H9 (cell line): ENCODE measurements around the gene SIGMAR1. TPM values are rescaled to one million over a fixed set of nuclear protein-coding genes. Genes with fewer than 3 reads are reported as not detected.
A peak's percentile ranks its signal among the peaks of the same experiment; 100 is the strongest.

Experiments
- DNase-seq: peaks from one replicate; pipeline ENCODE4 v3.0.0-alpha.2; 2017
- H2AFZ ChIP-seq: one replicate; pipeline ENCODE4 v1.6.1; 2013; ENCODE audit warnings: mild to moderate bottlenecking, low read length, control low read depth, moderate library complexity
- H2AK5ac ChIP-seq: 2 replicates; pipeline ENCODE4 v1.6.1; 2013; ENCODE audit warnings: low read length, control low read depth, mixed read lengths; ENCODE audit not compliant: insufficient read length
- H2BK120ac ChIP-seq: one replicate; pipeline ENCODE4 v1.6.1; 2013; ENCODE audit warnings: low read depth, mild to moderate bottlenecking, low read length, control low read depth, inconsistent platforms; ENCODE audit not compliant: poor library complexity, severe bottlenecking
- H2BK12ac ChIP-seq: 2 replicates; pipeline ENCODE4 v1.6.1; 2013; ENCODE audit warnings: low read length, control low read depth, mixed read lengths, low read depth; ENCODE audit not compliant: insufficient read length
- H2BK15ac ChIP-seq: 2 replicates; pipeline ENCODE4 v1.6.1; 2013; ENCODE audit warnings: low read depth, low read length, control low read depth
- H2BK20ac ChIP-seq: one replicate; pipeline ENCODE4 v1.6.1; 2013; ENCODE audit warnings: low read depth, mild to moderate bottlenecking, low read length, control low read depth, inconsistent platforms; ENCODE audit not compliant: poor library complexity, severe bottlenecking
- H2BK5ac ChIP-seq: 2 replicates; pipeline ENCODE4 v1.6.1; 2013; ENCODE audit warnings: low read length, control low read depth, mixed read lengths; ENCODE audit not compliant: insufficient read length
- H3K14ac ChIP-seq: 2 replicates; pipeline ENCODE4 v1.6.1; 2013; ENCODE audit warnings: low read length, control low read depth; ENCODE audit not compliant: insufficient read depth
- H3K18ac ChIP-seq: 2 replicates; pipeline ENCODE4 v1.6.1; 2013; ENCODE audit warnings: low read depth, mild to moderate bottlenecking, mixed read lengths, low read length, control low read depth; ENCODE audit not compliant: insufficient read length
- H3K23ac ChIP-seq: 2 replicates; pipeline ENCODE4 v1.6.1; 2013; ENCODE audit warnings: low read length, control low read depth, mixed read lengths, low read depth; ENCODE audit not compliant: insufficient read length
- H3K23me2 ChIP-seq: 2 replicates; pipeline ENCODE4 v1.6.1; 2013; ENCODE audit warnings: low read depth, mild to moderate bottlenecking, mixed read lengths, low read length, control low read depth; ENCODE audit not compliant: insufficient read length, poor library complexity, severe bottlenecking
- H3K27ac ChIP-seq: 2 replicates; pipeline ENCODE4 v1.5.1; 2013; ENCODE audit warnings: low read length, control low read depth, mixed read lengths, low read depth; ENCODE audit not compliant: insufficient read length
- H3K27me3 ChIP-seq: 2 replicates; pipeline ENCODE4 v1.6.1; 2013; ENCODE audit warnings: low read length, control low read depth, inconsistent platforms; ENCODE audit not compliant: insufficient read depth
- H3K4ac ChIP-seq: 2 replicates; pipeline ENCODE4 v1.6.1; 2013; ENCODE audit warnings: low read depth, mild to moderate bottlenecking, control low read depth, inconsistent platforms, low read length, moderate library complexity
- H3K4me1 ChIP-seq: 2 replicates; pipeline ENCODE4 v1.6.1; 2013; ENCODE audit warnings: low read length, control low read depth, inconsistent platforms; ENCODE audit not compliant: insufficient read depth
- H3K4me2 ChIP-seq: 2 replicates; pipeline ENCODE4 v1.6.1; 2013; ENCODE audit warnings: low read length, control low read depth, mixed read lengths; ENCODE audit not compliant: insufficient read length, insufficient read depth
- H3K56ac ChIP-seq: 2 replicates; pipeline ENCODE4 v1.6.1; 2013; ENCODE audit warnings: low read depth, mild to moderate bottlenecking, mixed read lengths, low read length, control low read depth; ENCODE audit not compliant: insufficient read length
- H3K79me1 ChIP-seq: 2 replicates; pipeline ENCODE4 v1.6.1; 2013; ENCODE audit warnings: low read depth, mild to moderate bottlenecking, moderate library complexity, low read length, control low read depth, inconsistent platforms; ENCODE audit not compliant: insufficient read depth, poor library complexity, severe bottlenecking
- H3K79me2 ChIP-seq: 2 replicates; pipeline ENCODE4 v1.6.1; 2013; ENCODE audit warnings: low read length, control low read depth, inconsistent platforms; ENCODE audit not compliant: insufficient read depth
- H3K9ac ChIP-seq: 2 replicates; pipeline ENCODE4 v1.6.1; 2013; ENCODE audit warnings: low read length, control low read depth, mixed read lengths; ENCODE audit not compliant: insufficient read length; ENCODE audit errors: extremely low read depth
- H3K9me3 ChIP-seq: one replicate; pipeline ENCODE4 v1.6.1; 2013; ENCODE audit warnings: low read depth, low read length, inconsistent platforms; ENCODE audit not compliant: control insufficient read depth
- H3T11ph ChIP-seq: one replicate; pipeline ENCODE4 v1.6.1; 2013; ENCODE audit warnings: mild to moderate bottlenecking, low read length, control low read depth, inconsistent platforms
- H4K20me1 ChIP-seq: one replicate; pipeline ENCODE4 v1.6.1; 2013; ENCODE audit not compliant: control insufficient read depth, insufficient read length, insufficient read depth
- H4K5ac ChIP-seq: 2 replicates; pipeline ENCODE4 v1.6.1; 2013; ENCODE audit warnings: low read depth, mild to moderate bottlenecking, mixed read lengths, low read length, control low read depth; ENCODE audit not compliant: insufficient read length
- H4K8ac ChIP-seq: replicated peaks from 2 replicates; pipeline ENCODE4 v1.6.1; 2013; ENCODE audit warnings: low read length, control low read depth, mixed read lengths, low read depth; ENCODE audit not compliant: insufficient read length
- H4K91ac ChIP-seq: 2 replicates; pipeline ENCODE4 v1.6.1; 2013; ENCODE audit warnings: low read depth, mild to moderate bottlenecking, moderate library complexity, mixed read lengths, low read length, control low read depth; ENCODE audit not compliant: insufficient read length
- H3K27ac Mint-ChIP-seq, 3 experiments: 2 replicates in 2 of 3; 3 replicates in 1 of 3; pipeline ENCODE4 v1.8.0; 2020 to 2021; ENCODE audit warnings: mixed read lengths in 3 of 3, mild to moderate bottlenecking in 1 of 3, moderate library complexity in 1 of 3
- H3K27me3 Mint-ChIP-seq: 2 replicates; pipeline ENCODE4 v1.8.0; 2021; ENCODE audit warnings: low read depth, mild to moderate bottlenecking, moderate library complexity, mixed read lengths
- H3K36me3 Mint-ChIP-seq, 3 experiments: 2 replicates in 2 of 3; 3 replicates in 1 of 3; pipeline ENCODE4 v1.8.0; 2020 to 2021; ENCODE audit warnings: low read depth in 3 of 3, mixed read lengths in 3 of 3; ENCODE audit not compliant: insufficient read depth in 1 of 3
- H3K4me1 Mint-ChIP-seq, 2 experiments: 2 replicates each; pipeline ENCODE4 v1.8.0; 2020; ENCODE audit warnings: mixed read lengths in 2 of 2
- H3K4me3 Mint-ChIP-seq, 2 experiments: 2 replicates in 1 of 2; 3 replicates in 1 of 2; pipeline ENCODE4 v1.8.0; 2020 to 2021; ENCODE audit warnings: mild to moderate bottlenecking in 2 of 2, mixed read lengths in 2 of 2, moderate library complexity in 1 of 2
- H3K9me3 Mint-ChIP-seq, 2 experiments: 2 replicates in 1 of 2; 3 replicates in 1 of 2; pipeline ENCODE4 v1.8.0; 2020; ENCODE audit warnings: mild to moderate bottlenecking in 2 of 2, mixed read lengths in 2 of 2, moderate library complexity in 1 of 2
- CTCF ChIP-seq: fragments of 200-600 bp; sonication (generic); conservative IDR thresholded peaks from 3 replicates; pipeline ENCODE4 v1.8.0; 2021; ENCODE audit warnings: antibody characterized with exemption, mild to moderate bottlenecking
- WGBS: extraction: QIAGEN DNeasy Blood & Tissue Kit; methylation state at CpG from one replicate; pipeline ENCODE4 v1.1.7; 2013; ENCODE audit warnings: missing lambda C conversion rate, low lambda C conversion rate, mixed read lengths; ENCODE audit not compliant: insufficient read length; ENCODE audit errors: extremely low coverage; 5-methylcytosine and 5-hydroxymethylcytosine counted together
- total RNA-seq: library from RNA; stranded (reverse); gene quantifications from 2 replicates; pipeline ENCODE4 v1.2.1, GENCODE V29; 2021

Gene SIGMAR1
- total RNA-seq, 1 experiment from 2014 or later: 68.3 TPM

- Histone ChIP-seq H4K8ac (no peak within 1 kb of the TSS), H3K4ac (no peak within 1 kb of the TSS), H3K4me1 (0 out of 2 replicates have a peak, but pooled peaks cover 3% of the 10 kb centered on the region), H3K4me2 (peak within 1 kb of the TSS; percentile 69), H3K18ac (no peak within 1 kb of the TSS), H2BK12ac (no peak within 1 kb of the TSS), H3K56ac (no peak within 1 kb of the TSS), H2AFZ (no peak within 1 kb of the TSS), H3T11ph (no peak within 1 kb of the TSS), H3K79me2 (no peaks in the 10 kb centered on the region), H4K91ac (no peak within 1 kb of the TSS), H3K79me1 (no peaks in the 10 kb centered on the region), H4K5ac (no peak within 1 kb of the TSS), H2AK5ac (no peak within 1 kb of the TSS), H3K9ac (no peak within 1 kb of the TSS), H2BK20ac (no peak within 1 kb of the TSS), H3K14ac (no peak within 1 kb of the TSS), H3K27me3 (peaks cover 2% of the 10 kb centered on the region; the same call in 1 of the 2 replicates), H2BK120ac (no peak within 1 kb of the TSS), H2BK5ac (no peak within 1 kb of the TSS), H3K23me2 (peaks cover 4% of the 10 kb centered on the region), H3K9me3 (no peaks in the 10 kb centered on the region), H3K23ac (no peak within 1 kb of the TSS), H3K27ac (no peak within 1 kb of the TSS), H4K20me1 (no peaks in the 10 kb centered on the region), H2BK15ac (no peak within 1 kb of the TSS)
- Mint-ChIP-seq H3K4me3 (peak within 1 kb of the TSS; percentile 87 to 90), H3K9me3 (no peaks in the 10 kb centered on the region; a peak in 1 of 5 replicates), H3K36me3 (0 out of 7 replicates have a peak, but pooled peaks cover 0 to 1% (median 0%) of the 10 kb centered on the region in 3 experiments), H3K27ac (peak within 1 kb of the TSS in 1 of 3 experiments; percentile 86; a peak in 3 of 7 replicates), H3K4me1 (peaks cover 11 to 21% of the 10 kb centered on the region in 2 experiments), H3K27me3 (peaks cover 26% of the 10 kb centered on the region)
- TF ChIP-seq CTCF: no peak
- peak; percentile 95 for DNase-seq
- no CpG with 5 or more reads among the region's 43 CpGs for WGBS
Observed at GRCh38 chr9:34620061-34620994, 17.3 kb downstream of the SIGMAR1 start, which contains the start of gene DCTN3. Gene DCTN3 (minus strand): TSS chr9:34620495. CDS start chr9:34620464, 31 bp downstream.
